GM12878 (cell line): ENCODE data around the gene ADM. TPM values are rescaled to one million over a fixed set of nuclear protein-coding genes. Genes with fewer than 3 reads are reported as not detected.

Experiments used
- ATAC-seq: fragments of 200-7000 bp; cut with Tn5 transposase; 3 replicates; pipeline ENCODE4 v1.9.1; 2020; ENCODE audit warnings: mild to moderate bottlenecking, moderate library complexity
- BruUV-seq: library from RNA; stranded (reverse); fragments of 400-500 nt; replicated peaks from 2 replicates; lab custom pipeline; 2021; lab: Mats Ljungman, UMichigan
- CTCF ChIA-PET: fragments of 300-600 bp; sonication (Branson Sonifier 250); formaldehyde crosslinking; extraction: SDS; loops from one replicate; lab custom pipeline; 2021; ENCODE audit warnings: inconsistent platforms; lab: Yijun Ruan, JAX
- POLR2A ChIA-PET: fragments of 350-600 bp; formaldehyde crosslinking; extraction: SDS; loops from one replicate; lab custom pipeline; 2021; ENCODE audit warnings: inconsistent platforms; lab: Charles Lee
- RAD21 ChIA-PET: fragments of 300-600 bp; sonication (Branson Sonifier 250); formaldehyde crosslinking; loops from one replicate; lab custom pipeline; 2023; ENCODE audit warnings: antibody characterized with exemption; ENCODE audit not compliant: unreplicated experiment; lab: Charles Lee
- SMC1A ChIA-PET: fragments of 300-600 bp; sonication (Branson Sonifier 250); formaldehyde crosslinking; loops from one replicate; lab custom pipeline; 2023; ENCODE audit not compliant: unreplicated experiment, uncharacterized antibody; lab: Charles Lee
- DNase-seq: peaks from one replicate; pipeline ENCODE4 v3.0.0-alpha.2; 2011; ENCODE audit warnings: low read depth, low spot score
- FAIRE-seq: peaks from 3 replicates; lab custom pipeline; 2011; peaks lifted over from hg19 to GRCh38; lab: Jason Lieb, UNC
- H2AFZ ChIP-seq: 2 replicates; pipeline ENCODE4 v1.6.0; 2011; ENCODE audit warnings: low read depth, low read length, control low read depth; ENCODE audit not compliant: control insufficient read depth
- H3K27ac ChIP-seq: 2 replicates; pipeline ENCODE4 v1.5.1; 2011; ENCODE audit warnings: control low read depth; ENCODE audit not compliant: control insufficient read depth, insufficient read depth
- H3K27me3 ChIP-seq, 2 experiments: replicated peaks in 1 of 2; 2 replicates each; pipeline versions ENCODE4 v1.6.0 to v1.6.1; 2011; ENCODE audit warnings: low read length in 1 of 2; ENCODE audit not compliant: control insufficient read depth in 2 of 2, insufficient read depth in 2 of 2
- H3K36me3 ChIP-seq, 2 experiments: 2 replicates each; pipeline ENCODE4 v1.5.1; 2011; ENCODE audit warnings: low read length in 1 of 2; ENCODE audit not compliant: control insufficient read depth in 2 of 2, insufficient read depth in 2 of 2
- H3K4me1 ChIP-seq: 2 replicates; pipeline ENCODE4 v1.6.1; 2011; ENCODE audit warnings: mild to moderate bottlenecking, low read length, moderate library complexity, mixed read lengths; ENCODE audit not compliant: control insufficient read depth, insufficient read depth
- H3K4me2 ChIP-seq: 2 replicates; pipeline ENCODE4 v1.6.0; 2011; ENCODE audit warnings: control low read depth; ENCODE audit not compliant: control insufficient read depth, insufficient read depth
- H3K4me3 ChIP-seq: fragments of 200-600 bp; sonication (generic); 2 replicates; pipeline ENCODE4 v1.5.1; 2016
- H3K79me2 ChIP-seq: 2 replicates; pipeline ENCODE4 v1.6.0; 2011; ENCODE audit warnings: low read length; ENCODE audit not compliant: control insufficient read depth, insufficient read depth
- H3K9ac ChIP-seq: 2 replicates; pipeline ENCODE4 v1.8.0; 2011; ENCODE audit warnings: low read length, control low read depth, mixed read lengths; ENCODE audit not compliant: control insufficient read depth, insufficient read depth
- H3K9me3 ChIP-seq: replicated peaks from 3 replicates; pipeline ENCODE4 v1.5.1; 2011; ENCODE audit warnings: mild to moderate bottlenecking, low read length; ENCODE audit not compliant: control insufficient read depth, insufficient read depth
- H4K20me1 ChIP-seq: 2 replicates; pipeline ENCODE4 v1.6.0; 2011; ENCODE audit not compliant: control insufficient read depth, insufficient read depth
- CHD4 ChIP-seq: fragments of 200-600 bp; sonication (generic); IDR thresholded peaks from 2 replicates; pipeline ENCODE4 v1.6.1; 2016; ENCODE audit warnings: mild to moderate bottlenecking
- FOS ChIP-seq: IDR thresholded peaks from 3 replicates; pipeline ENCODE4 v1.6.1; 2011; ENCODE audit warnings: borderline replicate concordance; ENCODE audit not compliant: insufficient read length; ENCODE audit errors: extremely low read depth
- IKZF2 ChIP-seq, 2 experiments: fragments of 450-650 bp; IDR thresholded peaks; 2 replicates each; pipeline ENCODE4 v1.6.1; 2017; ENCODE audit warnings: mild to moderate bottlenecking in 2 of 2, moderate library complexity in 2 of 2
- LARP7 ChIP-seq: fragments of 450-650 bp; IDR thresholded peaks from 2 replicates; pipeline ENCODE4 v1.6.1; 2017; ENCODE audit warnings: mild to moderate bottlenecking
- MTA2 ChIP-seq: fragments of 450-650 bp; IDR thresholded peaks from 2 replicates; pipeline ENCODE4 v1.6.1; 2016; ENCODE audit warnings: low read depth, mild to moderate bottlenecking, moderate library complexity
- POU2F2 ChIP-seq: IDR thresholded peaks from 3 replicates; pipeline ENCODE4 v1.6.1; 2011; ENCODE audit warnings: low read depth, mild to moderate bottlenecking, low read length, borderline replicate concordance
- TCF3 ChIP-seq: IDR thresholded peaks from 2 replicates; pipeline ENCODE4 v1.6.1; 2012; ENCODE audit warnings: low read depth, mild to moderate bottlenecking, low read length, borderline replicate concordance; ENCODE audit not compliant: insufficient read depth
- ZNF217 ChIP-seq: fragments of 450-650 bp; IDR thresholded peaks from 2 replicates; pipeline ENCODE4 v1.6.1; 2017; ENCODE audit warnings: antibody characterized with exemption, mild to moderate bottlenecking
- WGBS: methylation state at CpG from one replicate; pipeline ENCODE4 v1.1.6; 2016; ENCODE audit warnings: low lambda C conversion rate; ENCODE audit not compliant: insufficient replicate concordance, insufficient coverage; ENCODE audit errors: missing lambda C conversion rate; 5-methylcytosine and 5-hydroxymethylcytosine counted together
- in situ Hi-C: fragments of 300-500 bp; cut with MboI; formaldehyde crosslinking; loops from 9 replicates; pipeline ENCODE4 v1.14.3; 2018; ENCODE audit warnings: mixed read lengths
- intact Hi-C: fragments of 100-400 bp; cut with micrococcal nuclease; formaldehyde crosslinking; loops from one replicate; pipeline ENCODE4 v1.14.2; 2022; ENCODE audit not compliant: unreplicated experiment
- polyA plus RNA-seq, 11 experiments: library from polyadenylated mRNA; depleted of rRNA in 4 of 11; unstranded in 6 of 11; stranded (reverse) in 5 of 11; fragments of >200 nt; fragmentation: Nextera tagmentation in 4 of 11; fragmentation: Illumina TruSeq in 1 of 11; extraction: Ambion mirVana in 4 of 11; extraction: Trizol in 1 of 11; gene quantifications; 1 replicate in 1 of 11; 2 replicates in 10 of 11; pipeline versions ENCODE4 v1.2.1 to v1.2.3, GENCODE V29; 2011 to 2016; ENCODE audit warnings: inconsistent platforms in 2 of 11, missing spikeins in 2 of 11, low read depth in 1 of 11
- total RNA-seq, 4 experiments: library from RNA; depleted of rRNA in 3 of 4; stranded (reverse); fragments of >200 nt in 3 of 4; fragmentation: Illumina TruSeq in 1 of 4; extraction: Trizol in 1 of 4; gene quantifications; 2 replicates each; pipeline versions ENCODE4 v1.2.1 to v1.2.3, GENCODE V29; 2013 to 2021
- TF ChIP-seq, protein P1 (sequence below): IDR thresholded peaks from 2 replicates; pipeline ENCODE4 v1.6.1; 2011; ENCODE audit warnings: borderline replicate concordance, low read depth, mild to moderate bottlenecking, moderate library complexity, low read length; ENCODE audit not compliant: insufficient read depth, poor library complexity, severe bottlenecking
- TF ChIP-seq, protein P2 (sequence below), 3 experiments: IDR thresholded peaks in 2 of 3; conservative IDR thresholded peaks in 1 of 3; 2 replicates each; pipeline ENCODE4 v1.5.1; 2011; ENCODE audit warnings: low read depth in 3 of 3, low read length in 3 of 3, mild to moderate bottlenecking in 3 of 3, control low read depth in 2 of 3, moderate library complexity in 2 of 3, inconsistent platforms in 1 of 3, mixed read lengths in 1 of 3; ENCODE audit not compliant: control insufficient read depth in 2 of 3, insufficient read depth in 1 of 3; ENCODE audit errors: extremely low read depth in 1 of 3

ADM gene
- total and polyA plus RNA-seq, 10 of the 15 experiments (the other 5 are each of a cell fraction or from before 2014, with no cell fraction given), result 0.11 to 4.2 (median 0.21) TPM; not detected in 7

DNA sequence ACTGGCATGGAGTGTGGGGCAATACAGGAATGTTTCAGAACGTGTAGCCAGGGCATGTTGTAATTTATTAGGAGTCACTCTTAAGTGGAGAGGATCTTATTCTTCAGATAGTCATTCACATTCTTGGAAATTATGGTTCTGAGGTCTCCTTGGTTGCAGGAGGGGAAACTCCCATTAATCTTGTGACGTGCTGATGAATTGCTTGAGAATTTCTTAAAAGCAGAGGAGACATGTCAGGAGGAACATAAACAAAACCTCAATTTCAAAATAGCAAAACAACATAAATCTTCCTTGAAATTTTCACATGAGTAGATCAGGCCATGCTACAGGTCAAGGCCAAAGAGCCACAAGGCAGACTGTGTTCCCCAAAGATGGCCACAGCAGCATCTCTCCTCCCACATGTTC is 50.4 kb downstream of the ADM start:
- H3K9ac ChIP-seq, result no peak overlapping the region
- SMC1A ChIA-PET, result interaction anchor here (1.9 kb wide), 1 partner anchor 11 kb away, joined by 5 read pairs; no protein-coding TSS in a partner anchor
- POLR2A ChIA-PET, result no interaction called here
- RAD21 ChIA-PET, result no interaction called here
- DNase-seq (no peak), FAIRE-seq (no peak), ATAC-seq (no peak)
- H3K27me3 ChIP-seq, result peaks cover 0 to 8% of the 10 kb centered on the region in 2 experiments; a peak in 1 of 4 replicates
- H3K4me2 ChIP-seq, result no peak overlapping the region
- no peak overlapping the region for H3K4me3 ChIP-seq
- H3K79me2 ChIP-seq, result no peaks in the 10 kb centered on the region
- H3K36me3 ChIP-seq, result no peaks in the 10 kb centered on the region
- H3K27ac ChIP-seq, result no peak overlapping the region
- intact Hi-C loops (no loop called here), in situ Hi-C loops (no loop called here)
- CTCF ChIA-PET, result interaction anchor here (4.0 kb wide), 1 partner anchor 11 kb away, joined by 27 read pairs; no protein-coding TSS in a partner anchor
- H3K9me3 ChIP-seq, result no peaks in the 10 kb centered on the region
- TF ChIP-seq FOS, result no peak
- TF ChIP-seq TCF3, result no peak
- TF ChIP-seq LARP7, result no peak
- no peak for TF ChIP-seq CHD4
- TF ChIP-seq ZNF217, result no peak
- WGBS, result 0% methylated on average over 2 of the region's 2 CpGs
- no peak overlapping the region for H2AFZ ChIP-seq
- H3K4me1 ChIP-seq, result no peaks in the 10 kb centered on the region
- BruUV-seq, result no TSS peak
- H4K20me1 ChIP-seq, result no peaks in the 10 kb centered on the region

DNA sequence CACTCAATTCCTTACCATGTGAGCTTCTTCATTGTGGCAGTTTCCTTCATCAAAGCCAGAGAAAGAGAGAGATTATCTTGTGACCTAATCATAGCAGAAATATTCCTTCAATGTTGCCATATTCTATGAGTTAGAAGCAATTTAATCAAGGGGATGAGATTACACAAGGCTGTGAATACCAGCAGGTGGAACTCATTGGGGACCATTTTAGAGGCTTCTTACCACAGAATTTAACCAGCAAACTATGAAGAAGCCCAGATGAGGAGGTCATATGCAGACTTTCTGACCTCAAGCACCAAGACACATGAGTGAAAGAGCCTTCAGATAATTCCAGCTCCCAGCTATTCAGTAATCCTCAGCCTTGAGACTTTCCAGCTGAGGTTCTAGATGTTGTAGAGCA is 51.3 kb downstream of the ADM start:
- no peaks in the 10 kb centered on the region for H3K36me3 ChIP-seq
- H4K20me1 ChIP-seq, result no peaks in the 10 kb centered on the region
- no peak overlapping the region for H3K27ac ChIP-seq
- ChIA-PET RAD21 (no interaction called here), POLR2A (no interaction called here), CTCF (interaction anchor here (0.6 to 4.0 kb wide), 2 partner anchors 10 to 597 kb away, joined by 4 to 27 read pairs; no protein-coding TSS in a partner anchor), SMC1A (interaction anchor here (1.4 kb wide), 1 partner anchor 31 kb away, joined by 3 read pairs; no protein-coding TSS in a partner anchor)
- BruUV-seq, result no TSS peak
- no peaks in the 10 kb centered on the region for H3K4me1 ChIP-seq
- DNase-seq, result no peak
- no peak overlapping the region for H2AFZ ChIP-seq
- H3K4me2 ChIP-seq, result no peak overlapping the region
- no peak for FAIRE-seq
- intact Hi-C loops, result no loop called here
- H3K79me2 ChIP-seq, result no peaks in the 10 kb centered on the region
- H3K27me3 ChIP-seq, result peaks cover 0 to 8% of the 10 kb centered on the region in 2 experiments; a peak in 1 of 4 replicates
- no peaks in the 10 kb centered on the region for H3K9me3 ChIP-seq
- no peak overlapping the region for H3K9ac ChIP-seq
- in situ Hi-C loops, result no loop called here
- no peak for ATAC-seq
- no peak overlapping the region for H3K4me3 ChIP-seq
- no peak for TF ChIP-seq IKZF2 (IDR thresholded peaks at IDR 0.05)
- TF ChIP-seq MTA2, result no peak
- TF ChIP-seq, protein P1, sequence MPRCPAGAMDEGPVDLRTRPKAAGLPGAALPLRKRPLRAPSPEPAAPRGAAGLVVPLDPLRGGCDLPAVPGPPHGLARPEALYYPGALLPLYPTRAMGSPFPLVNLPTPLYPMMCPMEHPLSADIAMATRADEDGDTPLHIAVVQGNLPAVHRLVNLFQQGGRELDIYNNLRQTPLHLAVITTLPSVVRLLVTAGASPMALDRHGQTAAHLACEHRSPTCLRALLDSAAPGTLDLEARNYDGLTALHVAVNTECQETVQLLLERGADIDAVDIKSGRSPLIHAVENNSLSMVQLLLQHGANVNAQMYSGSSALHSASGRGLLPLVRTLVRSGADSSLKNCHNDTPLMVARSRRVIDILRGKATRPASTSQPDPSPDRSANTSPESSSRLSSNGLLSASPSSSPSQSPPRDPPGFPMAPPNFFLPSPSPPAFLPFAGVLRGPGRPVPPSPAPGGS, result no peak
- TF ChIP-seq POU2F2, result no peak
- TF ChIP-seq, protein P2, sequence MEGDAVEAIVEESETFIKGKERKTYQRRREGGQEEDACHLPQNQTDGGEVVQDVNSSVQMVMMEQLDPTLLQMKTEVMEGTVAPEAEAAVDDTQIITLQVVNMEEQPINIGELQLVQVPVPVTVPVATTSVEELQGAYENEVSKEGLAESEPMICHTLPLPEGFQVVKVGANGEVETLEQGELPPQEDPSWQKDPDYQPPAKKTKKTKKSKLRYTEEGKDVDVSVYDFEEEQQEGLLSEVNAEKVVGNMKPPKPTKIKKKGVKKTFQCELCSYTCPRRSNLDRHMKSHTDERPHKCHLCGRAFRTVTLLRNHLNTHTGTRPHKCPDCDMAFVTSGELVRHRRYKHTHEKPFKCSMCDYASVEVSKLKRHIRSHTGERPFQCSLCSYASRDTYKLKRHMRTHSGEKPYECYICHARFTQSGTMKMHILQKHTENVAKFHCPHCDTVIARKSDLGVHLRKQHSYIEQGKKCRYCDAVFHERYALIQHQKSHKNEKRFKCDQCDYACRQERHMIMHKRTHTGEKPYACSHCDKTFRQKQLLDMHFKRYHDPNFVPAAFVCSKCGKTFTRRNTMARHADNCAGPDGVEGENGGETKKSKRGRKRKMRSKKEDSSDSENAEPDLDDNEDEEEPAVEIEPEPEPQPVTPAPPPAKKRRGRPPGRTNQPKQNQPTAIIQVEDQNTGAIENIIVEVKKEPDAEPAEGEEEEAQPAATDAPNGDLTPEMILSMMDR (IDR thresholded peaks at IDR 0.05 in 2 of 3, conservative IDR thresholded peaks at IDR 0.05 in 1 of 3; ENCODE audit: control insufficient read depth in 2 of 3, extremely low read depth in 1 of 3, insufficient read depth in 1 of 3, low read depth in 3 of 3, low read length in 3 of 3), result no peak
